ENCODE results near the gene VIPR2. TPM values are rescaled to one million over a fixed set of nuclear protein-coding genes. Genes with fewer than 3 reads are reported as not detected.

VIPR2 gene
- total and polyA plus RNA-seq, 2 of the 13 experiments (the other 11 are each of a cell fraction or from before 2014, with no cell fraction given), result not detected

- DNase-seq (ENCODE audit: low spot score), result no peak
- POLR2A ChIA-PET, result no interaction called here
- WGBS (ENCODE audit: low lambda C conversion rate), result 54% methylated on average over 10 of the region's 26 CpGs
- Histone ChIP-seq H3K4me2 (ENCODE audit: low read depth, low read length) (no peak overlapping the region), H3K9ac (ENCODE audit: insufficient read depth, low read depth, low read length) (no peak overlapping the region), H2AFZ (ENCODE audit: low read length) (no peak overlapping the region), H3K27ac (ENCODE audit: extremely low read length, insufficient read depth, low read length) (no peak overlapping the region), H3K36me3 (replicated peaks in 1 of 2; ENCODE audit: control insufficient read depth in 1 of 2, insufficient read depth in 2 of 2, low read length in 2 of 2) (no peaks in the 10 kb centered on the region), H3K79me2 (ENCODE audit: insufficient read depth, low read length) (no peaks in the 10 kb centered on the region), H3K27me3 (ENCODE audit: control insufficient read depth in 1 of 2, insufficient read depth in 2 of 2, low read length in 2 of 2) (peaks cover 1 to 60% of the 10 kb centered on the region in 2 experiments; a peak in 3 of 5 replicates), H3K4me3 (replicated peaks in 1 of 3; ENCODE audit: insufficient read depth in 1 of 3, low read depth in 2 of 3, low read length in 3 of 3) (no peak overlapping the region), H3K9me3 (ENCODE audit: low read length) (no peaks in the 10 kb centered on the region), H3K4me1 (ENCODE audit: insufficient read depth, low read length) (no peaks in the 10 kb centered on the region; the same call in 1 of the 2 replicates), H4K20me1 (ENCODE audit: insufficient read depth, low read length) (no peaks in the 10 kb centered on the region)
- no peak for ATAC-seq
- intact Hi-C loops (cut with micrococcal nuclease; ENCODE audit: unreplicated experiment) (no loop called here), in situ Hi-C loops (cut with HindIII; ENCODE audit: extremely low pct_ligation_motif_present, low pct_unique_long_range_greater_than_20kb) (no loop called here)
- FAIRE-seq, result no peak
- no TSS peak for BruUV-seq (replicated peaks)
- CTCF ChIA-PET (ENCODE audit: low intra/inter-chr PET ratio, low total read pairs), result no interaction called here
- TF ChIP-seq NFE2L2 (IDR thresholded peaks at IDR 0.05; ENCODE audit: low read length), result no peak
- no peak for TF ChIP-seq ZNF879 (CRISPR knock-in tag; IDR thresholded peaks at IDR 0.05)
- no peak for TF ChIP-seq ZBTB8A (CRISPR knock-in tag; IDR thresholded peaks at IDR 0.05; ENCODE audit: borderline replicate concordance, low read depth)
- no peak for TF ChIP-seq ZNF569 (CRISPR knock-in tag; IDR thresholded peaks at IDR 0.05; ENCODE audit: borderline replicate concordance)
- no peak for TF ChIP-seq POLR2AphosphoS5 (IDR thresholded peaks at IDR 0.05; ENCODE audit: low read depth, low read length)
- TF ChIP-seq POGK (CRISPR knock-in tag; conservative IDR thresholded peaks at IDR 0.05), result no peak
- no peak for TF ChIP-seq IRF9 (CRISPR knock-in tag; IDR thresholded peaks at IDR 0.05; ENCODE audit: borderline replicate concordance)
- no peak for TF ChIP-seq HMG20A (CRISPR knock-in tag; IDR thresholded peaks at IDR 0.05; ENCODE audit: borderline replicate concordance)
- no peak for TF ChIP-seq KDM5A (IDR thresholded peaks at IDR 0.05; ENCODE audit: borderline replicate concordance, low read length)
- no peak for TF ChIP-seq ZNF580 (CRISPR knock-in tag; IDR thresholded peaks at IDR 0.05; ENCODE audit: borderline replicate concordance, low read depth)
- TF ChIP-seq PTBP1 (IDR thresholded peaks at IDR 0.05; ENCODE audit: low read depth, low read length, poor library complexity, severe bottlenecking), result no peak
- TF ChIP-seq SMC3 (IDR thresholded peaks at IDR 0.05; ENCODE audit: low read length), result no peak
- no peak for TF ChIP-seq HINFP (CRISPR knock-in tag; IDR thresholded peaks at IDR 0.05; ENCODE audit: low read depth)
- no peak for TF ChIP-seq STAT5B (CRISPR knock-in tag; IDR thresholded peaks at IDR 0.05)
- no peak for TF ChIP-seq DR1 (CRISPR knock-in tag; IDR thresholded peaks at IDR 0.05)
- TF ChIP-seq PHF5A (CRISPR knock-in tag; IDR thresholded peaks at IDR 0.05; ENCODE audit: low read depth, unreplicated experiment), result no peak
- TF ChIP-seq HNF4A (CRISPR knock-in tag; IDR thresholded peaks at IDR 0.05), result no peak
- TF ChIP-seq ZBTB39 (CRISPR knock-in tag; IDR thresholded peaks at IDR 0.05), result no peak
These were observed 115.9 kb downstream of the VIPR2 start for GRCh38 chr7:159028508-159029401.
